GM12878 (cell line): Measurements from ENCODE around the gene SNN. TPM values are rescaled to one million over a fixed set of nuclear protein-coding genes. Genes with fewer than 3 reads are reported as not detected.

Experiments used
- ATAC-seq: fragments of 200-7000 bp; cut with Tn5 transposase; 3 replicates; pipeline ENCODE4 v1.9.1; 2020; ENCODE audit warnings: mild to moderate bottlenecking, moderate library complexity
- BruUV-seq: library from RNA; stranded (reverse); fragments of 400-500 nt; replicated peaks from 2 replicates; lab custom pipeline; 2021; lab: Mats Ljungman, UMichigan
- CTCF ChIA-PET: fragments of 300-600 bp; sonication (Branson Sonifier 250); formaldehyde crosslinking; extraction: SDS; loops from one replicate; lab custom pipeline; 2021; ENCODE audit warnings: inconsistent platforms; lab: Yijun Ruan, JAX
- POLR2A ChIA-PET: fragments of 350-600 bp; formaldehyde crosslinking; extraction: SDS; loops from one replicate; lab custom pipeline; 2021; ENCODE audit warnings: inconsistent platforms; lab: Charles Lee
- RAD21 ChIA-PET: fragments of 300-600 bp; sonication (Branson Sonifier 250); formaldehyde crosslinking; loops from one replicate; lab custom pipeline; 2023; ENCODE audit warnings: antibody characterized with exemption; ENCODE audit not compliant: unreplicated experiment; lab: Charles Lee
- SMC1A ChIA-PET: fragments of 300-600 bp; sonication (Branson Sonifier 250); formaldehyde crosslinking; loops from one replicate; lab custom pipeline; 2023; ENCODE audit not compliant: unreplicated experiment, uncharacterized antibody; lab: Charles Lee
- DNase-seq: peaks from one replicate; pipeline ENCODE4 v3.0.0-alpha.2; 2011; ENCODE audit warnings: low read depth, low spot score
- FAIRE-seq: peaks from 3 replicates; lab custom pipeline; 2011; peaks lifted over from hg19 to GRCh38; lab: Jason Lieb, UNC
- H2AFZ ChIP-seq: 2 replicates; pipeline ENCODE4 v1.6.0; 2011; ENCODE audit warnings: low read depth, low read length, control low read depth; ENCODE audit not compliant: control insufficient read depth
- H3K27ac ChIP-seq: 2 replicates; pipeline ENCODE4 v1.5.1; 2011; ENCODE audit warnings: control low read depth; ENCODE audit not compliant: control insufficient read depth, insufficient read depth
- H3K27me3 ChIP-seq, 2 experiments: replicated peaks in 1 of 2; 2 replicates each; pipeline versions ENCODE4 v1.6.0 to v1.6.1; 2011; ENCODE audit warnings: low read length in 1 of 2; ENCODE audit not compliant: control insufficient read depth in 2 of 2, insufficient read depth in 2 of 2
- H3K36me3 ChIP-seq, 2 experiments: 2 replicates each; pipeline ENCODE4 v1.5.1; 2011; ENCODE audit warnings: low read length in 1 of 2; ENCODE audit not compliant: control insufficient read depth in 2 of 2, insufficient read depth in 2 of 2
- H3K4me1 ChIP-seq: 2 replicates; pipeline ENCODE4 v1.6.1; 2011; ENCODE audit warnings: mild to moderate bottlenecking, low read length, moderate library complexity, mixed read lengths; ENCODE audit not compliant: control insufficient read depth, insufficient read depth
- H3K4me2 ChIP-seq: 2 replicates; pipeline ENCODE4 v1.6.0; 2011; ENCODE audit warnings: control low read depth; ENCODE audit not compliant: control insufficient read depth, insufficient read depth
- H3K4me3 ChIP-seq: fragments of 200-600 bp; sonication (generic); 2 replicates; pipeline ENCODE4 v1.5.1; 2016
- H3K79me2 ChIP-seq: 2 replicates; pipeline ENCODE4 v1.6.0; 2011; ENCODE audit warnings: low read length; ENCODE audit not compliant: control insufficient read depth, insufficient read depth
- H3K9ac ChIP-seq: 2 replicates; pipeline ENCODE4 v1.8.0; 2011; ENCODE audit warnings: low read length, control low read depth, mixed read lengths; ENCODE audit not compliant: control insufficient read depth, insufficient read depth
- H3K9me3 ChIP-seq: replicated peaks from 3 replicates; pipeline ENCODE4 v1.5.1; 2011; ENCODE audit warnings: mild to moderate bottlenecking, low read length; ENCODE audit not compliant: control insufficient read depth, insufficient read depth
- H4K20me1 ChIP-seq: 2 replicates; pipeline ENCODE4 v1.6.0; 2011; ENCODE audit not compliant: control insufficient read depth, insufficient read depth
- CBFB ChIP-seq: IDR thresholded peaks from 2 replicates; pipeline ENCODE4 v1.6.1; 2016; ENCODE audit warnings: antibody characterized with exemption, low read depth
- CBX5 ChIP-seq: sonication (generic); IDR thresholded peaks from 2 replicates; pipeline ENCODE4 v1.6.1; 2016; ENCODE audit warnings: low read depth, moderate library complexity, mild to moderate bottlenecking, inconsistent platforms
- IRF4 ChIP-seq: IDR thresholded peaks from 2 replicates; pipeline ENCODE4 v1.6.1; 2011; ENCODE audit warnings: low read depth, low read length
- KDM1A ChIP-seq: fragments of 200-600 bp; sonication (generic); IDR thresholded peaks from 2 replicates; pipeline ENCODE4 v1.6.1; 2016; ENCODE audit warnings: borderline replicate concordance
- PAX8 ChIP-seq: fragments of 450-650 bp; IDR thresholded peaks from 2 replicates; pipeline ENCODE4 v1.6.1; 2017; ENCODE audit warnings: mild to moderate bottlenecking, moderate library complexity
- SMAD1 ChIP-seq: fragments of 450-650 bp; IDR thresholded peaks from 2 replicates; pipeline ENCODE4 v1.6.1; 2018; ENCODE audit warnings: mild to moderate bottlenecking, low read depth; ENCODE audit not compliant: partially characterized antibody
- SP1 ChIP-seq: IDR thresholded peaks from one replicate; pipeline ENCODE4 v1.6.1; 2011; ENCODE audit warnings: low read depth, low read length
- WGBS: methylation state at CpG from one replicate; pipeline ENCODE4 v1.1.6; 2016; ENCODE audit warnings: low lambda C conversion rate; ENCODE audit not compliant: insufficient replicate concordance, insufficient coverage; ENCODE audit errors: missing lambda C conversion rate; 5-methylcytosine and 5-hydroxymethylcytosine counted together
- in situ Hi-C: fragments of 300-500 bp; cut with MboI; formaldehyde crosslinking; loops from 9 replicates; pipeline ENCODE4 v1.14.3; 2018; ENCODE audit warnings: mixed read lengths
- intact Hi-C: fragments of 100-400 bp; cut with micrococcal nuclease; formaldehyde crosslinking; loops from one replicate; pipeline ENCODE4 v1.14.2; 2022; ENCODE audit not compliant: unreplicated experiment
- polyA plus RNA-seq, 11 experiments: library from polyadenylated mRNA; depleted of rRNA in 4 of 11; unstranded in 6 of 11; stranded (reverse) in 5 of 11; fragments of >200 nt; fragmentation: Nextera tagmentation in 4 of 11; fragmentation: Illumina TruSeq in 1 of 11; extraction: Ambion mirVana in 4 of 11; extraction: Trizol in 1 of 11; gene quantifications; 1 replicate in 1 of 11; 2 replicates in 10 of 11; pipeline versions ENCODE4 v1.2.1 to v1.2.3, GENCODE V29; 2011 to 2016; ENCODE audit warnings: inconsistent platforms in 2 of 11, missing spikeins in 2 of 11, low read depth in 1 of 11
- total RNA-seq, 4 experiments: library from RNA; depleted of rRNA in 3 of 4; stranded (reverse); fragments of >200 nt in 3 of 4; fragmentation: Illumina TruSeq in 1 of 4; extraction: Trizol in 1 of 4; gene quantifications; 2 replicates each; pipeline versions ENCODE4 v1.2.1 to v1.2.3, GENCODE V29; 2013 to 2021

SNN gene
- total and polyA plus RNA-seq, 10 of the 15 experiments (the other 5 are each of a cell fraction or from before 2014, with no cell fraction given), result 2.2 to 43.4 (median 27.8) TPM

DNA sequence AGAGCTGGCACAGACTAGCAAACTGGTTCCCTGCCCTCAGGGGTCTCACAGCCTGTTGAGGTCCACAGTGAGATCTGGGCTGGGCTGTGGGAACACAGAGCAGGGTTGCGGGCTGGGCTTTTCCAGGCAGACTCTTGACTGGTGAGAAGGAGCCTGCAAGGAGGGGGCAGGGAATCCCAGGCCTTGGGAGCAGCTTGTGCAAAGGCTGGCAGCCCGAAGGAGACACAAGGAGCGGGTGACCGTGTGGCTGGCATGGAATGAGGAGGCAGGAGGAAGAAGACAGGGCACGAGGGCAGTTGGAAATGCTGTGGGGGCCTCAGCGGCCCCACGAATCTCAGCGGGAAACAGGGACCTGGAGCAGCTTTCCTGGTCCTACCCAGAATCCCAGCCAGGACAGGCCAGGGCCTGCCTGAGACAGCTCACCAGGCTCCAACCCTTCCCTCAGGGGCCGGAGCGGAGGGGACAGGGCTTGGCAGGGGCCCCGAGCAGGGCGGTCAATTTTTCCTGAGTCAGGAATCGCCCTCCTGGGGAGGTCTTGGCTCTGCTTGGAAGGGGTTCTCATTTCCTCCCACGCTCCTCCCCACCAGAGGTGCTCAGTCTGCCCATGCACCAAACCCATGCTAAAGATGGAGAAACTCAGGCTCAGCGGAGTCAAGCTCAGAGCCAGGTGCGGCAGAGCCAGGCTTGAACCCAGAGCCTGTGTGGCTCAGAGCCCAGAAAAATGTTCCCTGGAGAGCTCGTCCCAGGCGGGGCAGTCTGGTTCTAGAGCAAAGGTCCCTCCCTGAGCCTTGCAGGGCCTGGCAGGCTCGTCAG is 9.2 kb upstream of the SNN start:
- no peaks in the 10 kb centered on the region for H4K20me1 ChIP-seq
- TF ChIP-seq CBX5, result no peak
- TF ChIP-seq IRF4, result no peak
- no peak for TF ChIP-seq SMAD1
- no peak for TF ChIP-seq KDM1A
- TF ChIP-seq SP1, result no peak
- TF ChIP-seq CBFB, result no peak
- TF ChIP-seq PAX8, result no peak
- 60% methylated on average over 19 of the region's 19 CpGs for WGBS
- no TSS peak for BruUV-seq
- ChIA-PET RAD21 (interaction anchor here (0.8 to 1.4 kb wide), 2 partner anchors 10 to 98 kb away, joined by 3 read pairs; no protein-coding TSS in a partner anchor), SMC1A (interaction anchor here (0.8 to 1.3 kb wide), 4 partner anchors 9 to 22 kb away, joined by 3 read pairs; no protein-coding TSS in a partner anchor), POLR2A (interaction anchor here (0.6 to 1.0 kb wide), 5 partner anchors 12 to 234 kb away, joined by 3 to 5 read pairs (median 3); no protein-coding TSS in a partner anchor), CTCF (interaction anchor here (0.6 to 2.1 kb wide), 6 partner anchors 16 to 251 kb away, joined by 3 to 5 read pairs (median 3); no protein-coding TSS in a partner anchor)
- in situ Hi-C loops, result loop anchor here (25.0 kb wide), 1 partner anchor 697 kb away; no protein-coding TSS in a partner anchor
- no peak overlapping the region for H3K4me2 ChIP-seq
- H3K4me3 ChIP-seq, result no peak overlapping the region
- intact Hi-C loops, result no loop called here
- H2AFZ ChIP-seq, result no peak overlapping the region
- no peaks in the 10 kb centered on the region for H3K9me3 ChIP-seq
- peaks cover 7% of the 10 kb centered on the region for H3K4me1 ChIP-seq
- no peaks in the 10 kb centered on the region for H3K36me3 ChIP-seq
- H3K79me2 ChIP-seq, result no peaks in the 10 kb centered on the region
- H3K27me3 ChIP-seq, result no peaks in the 10 kb centered on the region
- no peak for DNase-seq
- FAIRE-seq, result no peak
- no peak for ATAC-seq
- H3K27ac ChIP-seq, result no peak overlapping the region
- H3K9ac ChIP-seq, result no peak overlapping the region
